GM23338 (cell line): ENCODE data around the gene METTL18.

Experiments
- CREB1 ChIP-seq: fragments of 250-450 bp; sonication (Bioruptor Pico); IDR thresholded peaks from 2 replicates; pipeline ENCODE4 v1.5.0; 2020; ENCODE audit warnings: low read depth, mild to moderate bottlenecking, moderate library complexity
- CTCF ChIP-seq, 2 experiments: fragments of 200-600 bp in 1 of 2; sonication (generic) in 1 of 2; conservative IDR thresholded peaks; 2 replicates each; pipeline versions ENCODE4 v1.5.1 to v1.6.1; 2016 to 2017; ENCODE audit warnings: antibody characterized with exemption in 2 of 2, low read depth in 2 of 2, mild to moderate bottlenecking in 2 of 2, moderate library complexity in 1 of 2
- EZH2 ChIP-seq: fragments of 200-600 bp; sonication (generic); IDR thresholded peaks from one replicate; pipeline ENCODE4 v1.8.0; 2017; ENCODE audit warnings: antibody characterized with exemption, mild to moderate bottlenecking, low read depth; ENCODE audit not compliant: unreplicated experiment
- EZH2phosphoT487 ChIP-seq: fragments of 200-600 bp; sonication (generic); IDR thresholded peaks from one replicate; pipeline ENCODE4 v1.8.1; 2018; ENCODE audit warnings: antibody characterized with exemption; ENCODE audit not compliant: unreplicated experiment
- JUNB ChIP-seq: IDR thresholded peaks from one replicate; pipeline ENCODE4 v1.6.1; 2016; ENCODE audit warnings: antibody characterized with exemption; ENCODE audit not compliant: unreplicated experiment
- POLR2AphosphoS5 ChIP-seq: IDR thresholded peaks from 2 replicates; pipeline ENCODE4 v1.6.1; 2016; ENCODE audit warnings: antibody characterized with exemption, low read depth
- REST ChIP-seq: IDR thresholded peaks from one replicate; pipeline ENCODE4 v1.6.1; 2018; ENCODE audit warnings: antibody characterized with exemption; ENCODE audit not compliant: unreplicated experiment
- ZNF331 ChIP-seq: fragments of 250-450 bp; sonication (Bioruptor Pico); IDR thresholded peaks from 2 replicates; pipeline ENCODE4 v1.5.0; 2020; ENCODE audit warnings: low read depth, mild to moderate bottlenecking, moderate library complexity

- TF ChIP-seq CTCF (conservative IDR thresholded peaks at IDR 0.05; ENCODE audit: low read depth in 2 of 2) (no peak), REST (no peak), CREB1 (no peak), POLR2AphosphoS5 (no peak), EZH2 (no peak), JUNB (no peak), EZH2phosphoT487 (no peak), ZNF331 (CRISPR knock-in tag) (no peak)
These were observed 40.2 kb upstream of the METTL18 start for GRCh38 chr1:169834869-169835268.
